GM12875 (cell line): ENCODE data around the gene ERN1.

Experiments used
- H3K4me3 ChIP-seq: one replicate; pipeline ENCODE4 v1.5.1; 2011; ENCODE audit warnings: low read depth, low read length, control low read depth
- TF ChIP-seq, protein P1 (sequence below): IDR thresholded peaks from 2 replicates; pipeline ENCODE4 v1.5.1; 2011; ENCODE audit warnings: low read depth, mild to moderate bottlenecking, control low read depth, inconsistent platforms, low read length, moderate library complexity, borderline replicate concordance; ENCODE audit not compliant: insufficient read depth

Gene ERN1

DNA sequence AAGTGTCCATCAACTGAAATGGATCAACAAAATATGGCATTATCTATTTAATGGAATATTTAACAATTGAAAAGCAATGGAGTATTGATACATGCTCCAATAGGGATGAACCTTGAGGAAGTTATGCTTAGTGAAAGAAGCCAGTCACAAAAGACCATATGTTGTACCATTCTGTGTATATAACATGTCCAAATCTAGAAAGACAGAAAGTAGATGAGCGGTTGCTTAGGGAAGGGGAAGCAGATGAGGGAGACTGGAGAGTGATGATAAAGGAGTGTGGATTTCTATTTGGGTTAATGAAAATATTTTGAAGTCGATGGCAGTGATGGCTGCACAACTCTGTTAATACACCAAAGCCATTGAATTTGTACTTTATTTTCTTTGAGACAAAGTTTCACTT is 8.5 kb upstream of the ERN1 start:
- no peak overlapping the region for H3K4me3 ChIP-seq
- TF ChIP-seq, protein P1, sequence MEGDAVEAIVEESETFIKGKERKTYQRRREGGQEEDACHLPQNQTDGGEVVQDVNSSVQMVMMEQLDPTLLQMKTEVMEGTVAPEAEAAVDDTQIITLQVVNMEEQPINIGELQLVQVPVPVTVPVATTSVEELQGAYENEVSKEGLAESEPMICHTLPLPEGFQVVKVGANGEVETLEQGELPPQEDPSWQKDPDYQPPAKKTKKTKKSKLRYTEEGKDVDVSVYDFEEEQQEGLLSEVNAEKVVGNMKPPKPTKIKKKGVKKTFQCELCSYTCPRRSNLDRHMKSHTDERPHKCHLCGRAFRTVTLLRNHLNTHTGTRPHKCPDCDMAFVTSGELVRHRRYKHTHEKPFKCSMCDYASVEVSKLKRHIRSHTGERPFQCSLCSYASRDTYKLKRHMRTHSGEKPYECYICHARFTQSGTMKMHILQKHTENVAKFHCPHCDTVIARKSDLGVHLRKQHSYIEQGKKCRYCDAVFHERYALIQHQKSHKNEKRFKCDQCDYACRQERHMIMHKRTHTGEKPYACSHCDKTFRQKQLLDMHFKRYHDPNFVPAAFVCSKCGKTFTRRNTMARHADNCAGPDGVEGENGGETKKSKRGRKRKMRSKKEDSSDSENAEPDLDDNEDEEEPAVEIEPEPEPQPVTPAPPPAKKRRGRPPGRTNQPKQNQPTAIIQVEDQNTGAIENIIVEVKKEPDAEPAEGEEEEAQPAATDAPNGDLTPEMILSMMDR, result no peak

GRCh38 chr17:64135000-64135399 is 5.1 kb upstream of the ERN1 start:
- TF ChIP-seq, protein P1, result no peak
- H3K4me3 ChIP-seq, result no peak overlapping the region

DNA sequence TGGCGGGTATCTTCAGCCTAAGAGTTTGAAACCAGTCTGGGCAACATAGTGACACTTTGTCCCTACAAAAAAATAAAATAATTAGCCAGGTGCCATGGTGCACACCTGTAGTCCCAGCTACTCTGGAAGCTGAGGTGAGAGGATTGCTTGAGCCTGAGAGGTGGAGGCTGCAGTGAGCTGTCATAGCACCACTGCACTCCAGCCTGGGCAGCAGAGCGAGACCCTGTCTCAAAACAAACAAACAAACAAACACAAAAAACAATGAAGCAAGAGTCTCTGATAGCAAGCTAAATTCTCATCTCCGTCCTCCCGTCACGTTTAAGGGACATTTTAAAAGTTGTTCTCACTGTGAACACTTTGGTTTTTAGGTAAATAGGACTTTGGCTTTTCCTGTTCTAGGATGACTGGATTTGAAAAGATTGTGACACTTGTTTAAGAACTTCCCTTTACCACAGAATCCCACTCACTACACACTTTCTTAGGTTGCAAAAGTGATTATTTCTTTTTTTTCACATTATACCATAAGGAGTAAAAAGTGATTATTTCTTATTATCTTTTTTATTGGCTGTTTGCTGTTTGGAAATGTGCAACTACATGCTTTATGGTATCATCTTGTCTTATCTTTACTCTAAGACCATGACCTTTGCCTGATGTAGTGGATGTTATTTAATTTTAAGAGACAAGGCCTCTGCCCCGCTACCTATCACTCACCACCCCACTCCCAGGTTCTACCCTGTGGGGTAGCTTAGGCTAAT is 4.4 kb upstream of the ERN1 start:
- TF ChIP-seq, protein P1, result no peak
- H3K4me3 ChIP-seq, result no peak overlapping the region

DNA sequence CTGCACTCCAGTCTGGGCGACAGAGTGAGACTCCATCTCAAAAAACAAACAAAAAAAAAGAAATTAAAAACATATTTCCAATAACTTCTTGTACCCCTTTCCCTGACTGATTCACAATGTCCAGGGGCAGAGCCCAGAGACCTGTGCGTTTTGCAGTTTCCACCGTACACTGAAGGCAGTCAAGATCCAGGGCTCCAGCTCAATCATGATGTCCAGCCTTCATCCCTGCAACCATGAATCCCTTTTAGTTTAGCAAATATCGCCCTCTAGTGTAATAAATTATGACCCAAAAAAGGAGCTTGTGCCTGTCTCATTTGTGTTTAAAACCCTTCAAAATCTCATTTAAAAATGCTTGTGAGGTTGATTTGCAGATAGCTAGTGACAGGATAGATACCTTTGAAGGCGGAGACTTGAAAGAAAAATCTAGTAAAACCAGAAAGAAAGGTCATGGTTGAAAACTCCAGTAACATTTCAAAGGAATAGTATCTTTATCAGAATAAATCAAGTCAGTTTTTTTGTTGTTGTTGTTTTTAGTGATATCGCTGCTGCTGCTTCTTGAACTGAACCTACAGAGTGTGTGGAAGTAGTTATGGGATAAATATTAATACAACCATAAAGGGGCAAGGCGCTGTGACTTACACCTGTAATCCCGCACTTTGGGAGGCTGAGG is 3.7 kb upstream of the ERN1 start:
- TF ChIP-seq, protein P1, result peak; percentile 13; the same call in 1 of the 2 replicates
- no peak overlapping the region for H3K4me3 ChIP-seq

GRCh38 chr17:64131606-64132270 is 1.8 kb upstream of the ERN1 start:
- TF ChIP-seq, protein P1, result no peak
- H3K4me3 ChIP-seq, result no peak overlapping the region

- TF ChIP-seq, protein P1, result no peak
Measured at GRCh38 chr17:64130559-64131001, 636 bp upstream of the ERN1 start.

More at GRCh38 chr17:64130559-64131001, 636 bp upstream of the ERN1 start:
- H3K4me3 ChIP-seq, result peak overlapping the region; percentile 48
